HG03108 (cell line): ENCODE measurements around the gene KRT31.
"Not testable (repeated sequence)": the region's sequence is repeated elsewhere in the genome, so short reads cannot be mapped to it uniquely, and the experiment has no call there.

Experiments
- ATAC-seq: cut with Tn5 transposase; IDR thresholded peaks from one replicate; pipeline ENCODE4 v1.9.1; 2021; ENCODE audit warnings: moderate library complexity; ENCODE audit not compliant: unreplicated experiment

KRT31 gene

GRCh38 chr17:41418116-41418860 is 20.9 kb upstream of the KRT31 start:
- no peak for ATAC-seq

- no peak for ATAC-seq
These were observed 20.2 kb upstream of the KRT31 start for GRCh38 chr17:41417576-41418015.

- no peak for ATAC-seq
These were observed 19.7 kb upstream of the KRT31 start for GRCh38 chr17:41417127-41417526.

- no peak for ATAC-seq
These were observed 19.1 kb upstream of the KRT31 start for GRCh38 chr17:41416479-41416878.

- ATAC-seq = no peak
These were observed 18.5 kb upstream of the KRT31 start for GRCh38 chr17:41415833-41416335.

GRCh38 chr17:41415411-41415810 is 18.0 kb upstream of the KRT31 start:
- no peak for ATAC-seq

GRCh38 chr17:41413982-41414381 is 16.6 kb upstream of the KRT31 start:
- ATAC-seq = no peak

GRCh38 chr17:41413353-41413957 is 16.0 kb upstream of the KRT31 start:
- no peak for ATAC-seq

- ATAC-seq = no peak
These were observed 13.8 kb upstream of the KRT31 start for GRCh38 chr17:41411072-41411840.

GRCh38 chr17:41407226-41407625 is 9.8 kb upstream of the KRT31 start:
- no peak for ATAC-seq

- no peak for ATAC-seq
These were observed 8.8 kb upstream of the KRT31 start for GRCh38 chr17:41406205-41406604.

- ATAC-seq = no peak
These were observed 6.7 kb upstream of the KRT31 start for GRCh38 chr17:41404024-41404671.

- no peak for ATAC-seq
These were observed 6.1 kb upstream of the KRT31 start for GRCh38 chr17:41403404-41404023.

GRCh38 chr17:41402161-41402560 is 4.8 kb upstream of the KRT31 start:
- ATAC-seq = no peak

- no peak for ATAC-seq
These were observed 1.1 kb downstream of the KRT31 start for GRCh38 chr17:41396340-41396739.

- no peak for ATAC-seq
These were observed 1.8 kb downstream of the KRT31 start for GRCh38 chr17:41395611-41396010.

GRCh38 chr17:41395044-41395443 is 2.4 kb downstream of the KRT31 start:
- not testable (repeated sequence) for ATAC-seq

- no peak for ATAC-seq
These were observed 3.0 kb downstream of the KRT31 start for GRCh38 chr17:41394254-41394996.

- no peak for ATAC-seq
These were observed 3.6 kb downstream of the KRT31 start for GRCh38 chr17:41393826-41394225.

GRCh38 chr17:41393294-41393693 is 4.1 kb downstream of the KRT31 start:
- no peak for ATAC-seq
